Measurements from ENCODE around the gene LEKR1. TPM values are rescaled to one million over a fixed set of nuclear protein-coding genes. Genes with fewer than 3 reads are reported as not detected.

LEKR1 gene
- total and polyA plus RNA-seq, 8 donors: 0.76 to 3.8 (median 2.1) TPM

DNA sequence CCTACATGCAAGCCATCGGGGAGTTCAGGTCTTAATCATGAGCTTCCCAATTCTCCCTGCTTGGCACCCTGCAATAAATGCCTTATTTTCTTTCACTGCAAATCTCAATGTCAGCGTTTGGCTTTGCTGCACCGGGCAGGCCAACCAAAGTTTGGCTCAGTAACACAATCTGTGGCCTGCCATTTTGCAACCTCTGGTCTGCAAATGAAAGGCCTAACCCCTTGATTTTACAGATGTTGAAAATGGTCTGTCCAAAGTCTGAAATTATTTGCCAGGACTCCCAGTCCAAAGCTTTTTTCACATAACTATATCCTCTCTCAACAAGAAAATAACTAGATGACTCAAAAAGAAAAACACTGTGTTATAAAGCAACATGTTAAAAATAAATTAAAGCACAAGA lies 34.0 kb upstream of the LEKR1 start:
- intact Hi-C loops (cut with DNase I): no loop called here
- H3K9me3 ChIP-seq: no peaks in the 10 kb centered on the region
- H3K4me3 ChIP-seq: no peak overlapping the region
- ATAC-seq (no peak), DNase-seq (no peak)
- no peak overlapping the region for H3K27ac ChIP-seq
- no peaks in the 10 kb centered on the region for H3K36me3 ChIP-seq
- no peaks in the 10 kb centered on the region for H3K27me3 ChIP-seq
- H3K4me1 ChIP-seq: peaks cover 0 to 6% of the 10 kb centered on the region in 2 donors
- TF ChIP-seq, protein P1, sequence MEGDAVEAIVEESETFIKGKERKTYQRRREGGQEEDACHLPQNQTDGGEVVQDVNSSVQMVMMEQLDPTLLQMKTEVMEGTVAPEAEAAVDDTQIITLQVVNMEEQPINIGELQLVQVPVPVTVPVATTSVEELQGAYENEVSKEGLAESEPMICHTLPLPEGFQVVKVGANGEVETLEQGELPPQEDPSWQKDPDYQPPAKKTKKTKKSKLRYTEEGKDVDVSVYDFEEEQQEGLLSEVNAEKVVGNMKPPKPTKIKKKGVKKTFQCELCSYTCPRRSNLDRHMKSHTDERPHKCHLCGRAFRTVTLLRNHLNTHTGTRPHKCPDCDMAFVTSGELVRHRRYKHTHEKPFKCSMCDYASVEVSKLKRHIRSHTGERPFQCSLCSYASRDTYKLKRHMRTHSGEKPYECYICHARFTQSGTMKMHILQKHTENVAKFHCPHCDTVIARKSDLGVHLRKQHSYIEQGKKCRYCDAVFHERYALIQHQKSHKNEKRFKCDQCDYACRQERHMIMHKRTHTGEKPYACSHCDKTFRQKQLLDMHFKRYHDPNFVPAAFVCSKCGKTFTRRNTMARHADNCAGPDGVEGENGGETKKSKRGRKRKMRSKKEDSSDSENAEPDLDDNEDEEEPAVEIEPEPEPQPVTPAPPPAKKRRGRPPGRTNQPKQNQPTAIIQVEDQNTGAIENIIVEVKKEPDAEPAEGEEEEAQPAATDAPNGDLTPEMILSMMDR (IDR thresholded peaks at IDR 0.05): no peak

DNA sequence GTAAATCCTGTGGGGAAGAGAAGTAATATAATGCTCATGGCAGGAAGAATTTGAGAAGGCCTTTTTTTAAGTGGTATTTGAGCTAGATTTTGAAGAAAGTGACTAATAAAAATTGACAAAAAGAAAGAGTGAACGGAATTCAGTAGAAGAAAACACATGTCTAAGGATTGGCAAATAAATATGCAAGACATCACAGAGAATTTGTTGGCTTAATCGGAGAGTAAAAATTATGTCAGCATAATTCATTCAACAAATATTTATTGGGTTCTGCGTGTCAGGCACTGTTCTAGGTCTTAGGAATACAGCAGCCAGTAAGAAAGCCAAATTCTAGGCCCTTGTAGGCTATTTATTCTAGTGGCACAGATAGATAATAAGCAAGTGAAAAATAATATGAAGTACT lies 33.6 kb upstream of the LEKR1 start:
- Histone ChIP-seq H3K27me3 (no peaks in the 10 kb centered on the region), H3K9me3 (no peaks in the 10 kb centered on the region), H3K4me1 (peaks cover 0 to 6% of the 10 kb centered on the region in 2 donors), H3K4me3 (no peak overlapping the region), H3K36me3 (no peaks in the 10 kb centered on the region), H3K27ac (no peak overlapping the region)
- TF ChIP-seq, protein P1 (IDR thresholded peaks at IDR 0.05): no peak
- DNase-seq: no peak
- no peak for ATAC-seq
- intact Hi-C loops (cut with DNase I): no loop called here

DNA sequence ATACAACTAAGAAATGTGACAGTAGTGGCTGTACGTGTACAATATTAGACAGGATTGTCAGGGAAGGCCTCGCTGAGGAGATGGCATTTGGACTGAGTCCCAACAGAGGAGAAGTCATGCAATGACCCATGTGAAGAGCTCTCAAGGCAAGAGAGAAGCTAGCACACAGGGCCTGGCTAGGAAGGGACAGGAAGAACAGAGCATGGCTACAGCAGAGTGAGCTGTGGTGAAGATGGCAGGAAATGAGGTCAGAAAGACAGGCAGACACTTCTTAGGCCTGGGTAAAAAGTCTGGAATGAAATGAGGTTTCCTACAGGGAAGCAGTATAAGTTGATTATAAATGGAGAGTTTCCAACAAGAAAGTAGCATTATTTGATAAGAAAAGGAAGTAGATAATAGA lies 33.2 kb upstream of the LEKR1 start:
- Histone ChIP-seq H3K36me3 (no peaks in the 10 kb centered on the region), H3K4me3 (no peak overlapping the region), H3K4me1 (peaks cover 0 to 6% of the 10 kb centered on the region in 2 donors), H3K27me3 (no peaks in the 10 kb centered on the region), H3K27ac (no peak overlapping the region), H3K9me3 (no peaks in the 10 kb centered on the region)
- DNase-seq (no peak), ATAC-seq (peak; percentile 68)
- TF ChIP-seq, protein P1 (IDR thresholded peaks at IDR 0.05): no peak
- intact Hi-C loops (cut with DNase I): no loop called here

DNA sequence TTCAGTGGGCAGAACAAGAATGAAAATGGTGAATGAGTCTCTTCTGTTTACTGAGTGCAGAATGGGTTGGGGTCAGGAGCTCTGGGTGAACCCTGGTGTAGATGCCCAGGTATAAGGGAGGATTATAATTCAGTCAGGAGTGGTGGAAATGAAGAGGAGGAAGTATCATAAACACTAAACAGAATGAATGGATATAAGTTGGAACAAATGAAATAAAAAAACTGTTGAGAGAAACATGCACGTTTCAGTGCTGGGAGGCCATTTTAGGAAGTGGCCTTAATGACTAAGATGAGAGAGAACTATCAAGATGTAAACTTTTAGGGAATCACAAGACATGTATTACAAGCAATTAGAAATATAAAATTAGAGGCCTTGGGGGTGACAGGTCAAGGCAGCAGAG lies 32.8 kb upstream of the LEKR1 start:
- Histone ChIP-seq H3K36me3 (no peaks in the 10 kb centered on the region), H3K4me1 (peaks cover 0 to 6% of the 10 kb centered on the region in 2 donors), H3K9me3 (no peaks in the 10 kb centered on the region), H3K27ac (no peak overlapping the region), H3K27me3 (no peaks in the 10 kb centered on the region), H3K4me3 (no peak overlapping the region)
- intact Hi-C loops (cut with DNase I): no loop called here
- DNase-seq: no peak
- TF ChIP-seq, protein P1 (IDR thresholded peaks at IDR 0.05): no peak
- ATAC-seq: no peak

DNA sequence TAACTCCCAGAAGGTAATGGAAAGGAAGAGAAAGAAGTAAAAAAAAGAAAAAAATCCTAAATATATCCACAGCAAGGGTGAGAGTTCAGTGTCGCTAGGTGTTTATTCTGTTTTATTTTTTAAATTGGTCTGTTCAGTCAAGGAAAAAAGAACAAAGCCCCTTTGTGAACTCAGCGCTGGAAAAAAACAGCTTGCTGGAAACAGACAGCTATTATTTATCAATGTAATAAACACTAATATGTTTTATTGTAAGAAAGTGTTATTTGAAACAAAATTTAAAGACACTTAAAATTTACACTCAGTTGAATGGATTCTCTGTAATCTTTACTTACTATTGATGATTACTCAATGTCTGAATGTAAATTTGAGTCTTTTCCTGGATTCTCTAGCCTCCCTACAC lies 32.3 kb upstream of the LEKR1 start:
- TF ChIP-seq, protein P1 (IDR thresholded peaks at IDR 0.05): no peak
- Histone ChIP-seq H3K27me3 (no peaks in the 10 kb centered on the region), H3K4me3 (no peak overlapping the region), H3K4me1 (peaks cover 0 to 6% of the 10 kb centered on the region in 2 donors), H3K36me3 (no peaks in the 10 kb centered on the region), H3K27ac (no peak overlapping the region), H3K9me3 (no peaks in the 10 kb centered on the region)
- ATAC-seq (no peak), DNase-seq (no peak)
- intact Hi-C loops (cut with DNase I): no loop called here

All from left lung (tissue), 10 donors.